ENCODE results near the gene GRIK1.

GRIK1 gene

DNA sequence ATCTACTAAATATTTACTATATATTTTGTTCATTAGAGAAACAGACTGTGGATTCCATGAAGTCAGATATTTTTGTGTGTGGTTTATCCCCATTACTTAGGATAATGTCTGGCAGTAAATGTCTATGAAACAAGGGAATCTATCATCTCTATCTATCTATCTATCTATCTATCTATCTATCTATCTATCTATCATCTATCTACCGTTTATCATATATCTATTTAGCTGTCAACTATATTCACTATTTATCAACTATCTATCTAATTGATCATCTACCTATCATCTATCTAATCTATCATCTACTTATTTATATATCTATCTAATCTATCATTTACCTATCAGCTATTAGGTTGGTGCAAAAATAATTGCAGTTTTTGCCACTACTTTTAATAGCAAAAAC, 255.7 kb downstream of the GRIK1 start:
- H3K4me3 ChIP-seq (ENCODE audit: low read length) = no peak overlapping the region
- no peak for TF ChIP-seq ZNF274 (IDR thresholded peaks at IDR 0.05; ENCODE audit: low read depth, low read length)

GRCh38 chr21:29682800-29683199, 257.0 kb downstream of the GRIK1 start:
- TF ChIP-seq ZNF274 (IDR thresholded peaks at IDR 0.05; ENCODE audit: low read depth, low read length) = no peak
- H3K4me3 ChIP-seq (ENCODE audit: low read length) = no peak overlapping the region

DNA sequence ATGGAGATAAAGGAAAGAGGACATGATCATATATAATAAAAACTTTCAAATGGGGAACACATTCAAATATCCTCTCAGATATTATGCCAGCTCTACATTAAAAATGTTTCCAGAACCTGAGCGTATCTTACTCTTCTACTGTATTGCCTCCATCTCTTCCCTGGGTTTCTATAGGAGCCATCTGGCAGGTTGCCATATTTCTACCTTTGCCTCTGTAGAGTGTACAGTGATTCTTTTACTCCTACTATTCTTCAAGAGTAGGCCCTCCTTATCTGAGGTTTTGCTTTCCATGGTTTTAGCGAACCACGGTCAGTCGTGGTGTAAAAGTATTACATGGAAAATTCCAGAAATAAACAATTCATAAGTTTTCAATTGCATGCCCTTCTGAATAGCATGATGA, 259.5 kb downstream of the GRIK1 start:
- H3K4me3 ChIP-seq (ENCODE audit: low read length) = no peak overlapping the region
- no peak for TF ChIP-seq ZNF274 (IDR thresholded peaks at IDR 0.05; ENCODE audit: low read depth, low read length)

DNA sequence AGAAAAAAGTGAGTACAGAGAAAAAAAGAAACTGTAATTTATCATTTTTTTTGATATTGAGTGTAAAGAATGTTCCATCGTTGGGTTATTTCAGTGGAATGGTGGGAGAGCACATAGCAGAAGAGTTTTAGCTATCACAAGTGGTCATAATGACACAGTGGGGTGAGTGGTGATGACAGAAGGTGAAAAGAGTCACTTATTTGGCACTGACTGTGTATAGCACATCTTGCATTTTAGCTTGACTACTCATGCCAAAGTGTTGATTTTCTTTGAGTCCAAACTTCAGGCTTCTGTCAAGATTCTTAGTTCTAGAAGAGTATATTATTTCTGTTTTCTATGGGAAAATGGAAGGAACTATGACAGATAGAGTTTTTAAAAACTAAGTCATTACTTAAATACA, 261.2 kb downstream of the GRIK1 start:
- no peak for TF ChIP-seq ZNF274 (IDR thresholded peaks at IDR 0.05; ENCODE audit: low read depth, low read length)
- no peak overlapping the region for H3K4me3 ChIP-seq (ENCODE audit: low read length)

DNA sequence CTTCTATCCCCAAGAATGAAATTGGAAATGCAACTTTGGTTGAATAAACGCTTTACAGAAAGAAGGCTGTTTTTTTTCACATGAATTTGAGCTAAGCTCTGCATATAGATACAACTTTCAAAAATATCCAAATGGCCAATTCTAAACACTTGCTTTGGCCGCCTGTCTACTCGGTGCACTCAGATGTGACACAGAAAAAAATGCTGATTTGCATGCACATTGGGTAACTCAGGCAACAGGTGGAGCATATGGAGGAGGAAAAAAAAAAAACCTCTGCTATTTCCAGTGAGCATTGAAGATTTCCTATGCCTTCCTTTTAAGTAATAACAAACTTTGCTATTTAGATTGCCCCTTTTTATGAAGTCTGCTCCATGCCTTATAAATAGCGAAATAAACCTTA, 262.5 kb downstream of the GRIK1 start:
- TF ChIP-seq ZNF274 (IDR thresholded peaks at IDR 0.05; ENCODE audit: low read depth, low read length) = no peak
- no peak overlapping the region for H3K4me3 ChIP-seq (ENCODE audit: low read length)

DNA sequence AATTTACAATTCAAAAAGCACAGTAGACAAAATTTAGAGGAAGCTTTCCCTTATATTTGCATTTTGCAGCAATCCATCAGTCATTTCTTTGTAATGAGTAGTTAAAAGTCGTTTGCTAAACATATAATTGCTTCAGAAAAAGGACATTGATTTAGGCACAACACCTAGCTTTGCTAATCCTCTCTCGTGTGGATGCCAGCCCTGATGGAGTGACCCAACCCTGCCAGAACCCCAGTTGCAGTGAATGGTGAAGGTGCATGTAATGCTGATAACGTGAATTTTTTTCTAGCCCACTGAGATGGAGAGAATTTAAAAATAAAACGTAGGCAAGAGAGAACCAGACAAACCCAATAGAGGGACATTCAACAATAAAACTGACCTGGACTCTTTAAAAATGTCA, 263.4 kb downstream of the GRIK1 start:
- TF ChIP-seq ZNF274 (IDR thresholded peaks at IDR 0.05; ENCODE audit: low read depth, low read length) = no peak
- no peak overlapping the region for H3K4me3 ChIP-seq (ENCODE audit: low read length)

GRCh38 chr21:29675451-29675850, 264.3 kb downstream of the GRIK1 start:
- TF ChIP-seq ZNF274 (IDR thresholded peaks at IDR 0.05; ENCODE audit: low read depth, low read length) = no peak
- no peak overlapping the region for H3K4me3 ChIP-seq (ENCODE audit: low read length)

DNA sequence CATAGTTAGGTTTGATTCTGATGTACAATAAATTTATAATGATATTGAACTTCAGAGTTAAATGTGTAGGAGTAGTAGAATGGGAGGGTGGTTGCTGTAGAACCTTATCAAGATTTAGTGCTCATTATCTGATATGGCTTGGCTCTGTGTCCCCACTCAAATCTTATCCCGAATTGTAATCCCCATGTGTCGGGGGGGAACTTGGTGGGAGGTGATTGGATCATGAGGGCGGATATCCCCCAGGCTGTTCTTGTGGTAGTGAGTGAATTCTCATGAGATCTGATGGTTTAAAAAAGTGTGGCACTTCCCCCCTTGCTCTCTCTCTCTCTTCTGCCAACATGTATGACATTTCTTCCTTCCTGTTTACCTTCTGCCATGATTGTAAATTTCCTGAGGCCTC, 265.5 kb downstream of the GRIK1 start:
- H3K4me3 ChIP-seq (ENCODE audit: low read length) = no peak overlapping the region

DNA sequence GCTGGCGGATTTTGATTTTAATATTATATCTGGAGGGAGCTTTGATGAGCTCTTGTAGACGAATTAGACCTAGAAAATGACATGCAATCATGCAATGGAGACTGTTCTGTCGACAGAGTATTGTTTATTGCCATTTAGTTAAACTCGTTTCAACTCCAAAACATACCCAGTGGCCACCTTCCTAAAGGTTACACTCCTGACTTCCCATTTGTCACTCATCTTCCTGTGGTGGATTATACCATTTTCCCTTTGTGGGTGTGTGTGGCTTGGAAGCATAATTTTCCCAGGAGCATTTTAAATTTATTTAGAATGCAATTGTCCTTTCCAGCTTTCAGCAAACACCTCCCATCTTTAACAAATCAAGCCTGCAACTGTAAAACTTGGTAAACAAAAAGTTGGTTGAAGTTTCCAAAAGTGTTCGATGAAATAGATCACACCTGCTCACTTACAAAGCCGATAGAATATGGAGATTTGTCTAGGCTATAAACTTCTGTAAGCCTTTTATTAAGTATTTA, 266.6 kb downstream of the GRIK1 start:
- no peak overlapping the region for H3K4me3 ChIP-seq (ENCODE audit: low read length)
- TF ChIP-seq ZNF274 (IDR thresholded peaks at IDR 0.05; ENCODE audit: low read depth, low read length) = no peak

More for the DNA sequence above, 265.5 kb downstream of the GRIK1 start:
- TF ChIP-seq ZNF274 (IDR thresholded peaks at IDR 0.05; ENCODE audit: low read depth, low read length) = no peak

DNA sequence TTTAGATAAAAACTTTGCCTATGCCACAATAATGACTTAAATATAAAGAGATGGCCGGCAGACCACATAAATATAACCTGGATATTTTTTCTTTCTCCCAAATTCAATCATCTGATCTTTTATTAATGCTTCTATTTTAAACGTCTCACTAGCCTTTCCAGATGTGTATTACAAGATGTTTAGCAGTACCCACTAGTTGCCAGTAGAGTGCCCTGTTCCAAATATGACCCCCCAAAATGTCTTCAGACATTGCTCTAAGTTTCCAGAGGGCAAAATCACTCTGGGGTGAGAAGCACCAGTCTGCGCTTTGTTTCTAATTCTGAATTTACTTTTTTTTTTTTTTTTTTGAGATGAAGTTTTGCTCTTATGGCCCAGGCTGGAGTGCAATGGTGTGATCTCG, 268.1 kb downstream of the GRIK1 start:
- H3K4me3 ChIP-seq (ENCODE audit: low read length) = no peak overlapping the region
- TF ChIP-seq ZNF274 (IDR thresholded peaks at IDR 0.05; ENCODE audit: low read depth, low read length) = no peak

DNA sequence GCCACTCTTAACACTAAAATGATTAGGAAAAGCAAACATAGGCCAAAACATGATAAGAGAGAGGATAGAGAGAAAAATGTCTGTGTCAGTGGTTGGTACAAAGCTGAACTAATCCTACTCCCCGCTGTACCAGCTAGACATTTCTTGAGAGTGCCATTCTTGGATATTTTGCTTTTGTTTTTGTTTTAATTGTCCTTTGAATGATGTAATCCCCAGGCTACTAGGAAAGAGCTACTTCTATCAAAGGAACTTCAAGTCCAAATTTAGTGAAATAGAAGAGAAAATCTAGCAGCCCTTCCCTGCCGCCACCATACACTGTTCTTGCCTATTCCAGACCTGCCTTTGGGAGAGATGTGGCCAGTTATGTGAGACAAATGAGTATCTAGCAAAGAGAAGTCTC, 269.6 kb downstream of the GRIK1 start:
- no peak overlapping the region for H3K4me3 ChIP-seq (ENCODE audit: low read length)

GRCh38 chr21:29669416-29669815, 270.4 kb downstream of the GRIK1 start:
- H3K4me3 ChIP-seq (ENCODE audit: low read length) = no peak overlapping the region
- no peak for TF ChIP-seq ZNF274 (IDR thresholded peaks at IDR 0.05; ENCODE audit: low read depth, low read length)

More for the DNA sequence above, 269.6 kb downstream of the GRIK1 start:
- TF ChIP-seq ZNF274 (IDR thresholded peaks at IDR 0.05; ENCODE audit: low read depth, low read length) = no peak

DNA sequence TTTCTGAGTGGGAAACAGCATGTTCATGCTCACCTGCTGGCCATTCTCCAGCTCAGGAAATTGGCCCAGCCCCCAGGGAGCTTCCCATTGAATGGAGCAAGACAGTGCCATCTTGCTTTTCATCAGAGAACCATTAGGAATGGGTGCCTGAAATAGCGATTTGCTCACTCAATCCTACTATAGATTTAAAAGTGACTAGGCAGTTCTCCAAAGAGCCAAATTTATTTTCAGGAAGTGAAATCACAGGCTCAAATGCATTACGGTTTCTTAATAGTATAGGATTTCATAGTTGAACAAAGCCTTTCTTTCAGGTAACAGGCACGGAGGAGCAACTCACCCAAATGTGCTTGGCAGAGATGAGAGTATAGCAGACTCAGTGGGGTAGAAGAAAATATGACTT, 272.1 kb downstream of the GRIK1 start:
- no peak overlapping the region for H3K4me3 ChIP-seq (ENCODE audit: low read length)
- no peak for TF ChIP-seq ZNF274 (IDR thresholded peaks at IDR 0.05; ENCODE audit: low read depth, low read length)

- no peak overlapping the region for H3K4me3 ChIP-seq (ENCODE audit: low read length)
- TF ChIP-seq ZNF274 (IDR thresholded peaks at IDR 0.05; ENCODE audit: low read depth, low read length) = no peak
Observed at GRCh38 chr21:29664615-29665014, 275.2 kb downstream of the GRIK1 start.

- no peak for TF ChIP-seq ZNF274 (IDR thresholded peaks at IDR 0.05; ENCODE audit: low read depth, low read length)
- H3K4me3 ChIP-seq (ENCODE audit: low read length) = no peak overlapping the region
Observed at GRCh38 chr21:29661672-29662442, 277.9 kb downstream of the GRIK1 start.

Measured in GM08714 (cell line).